ENCODE data around the gene NPVF. TPM values are rescaled to one million over a fixed set of nuclear protein-coding genes. Genes with fewer than 3 reads are reported as not detected.

NPVF gene
- total and polyA plus RNA-seq, 2 of the 8 experiments (the other 6 are each of a cell fraction or from before 2014, with no cell fraction given) = not detected

DNA sequence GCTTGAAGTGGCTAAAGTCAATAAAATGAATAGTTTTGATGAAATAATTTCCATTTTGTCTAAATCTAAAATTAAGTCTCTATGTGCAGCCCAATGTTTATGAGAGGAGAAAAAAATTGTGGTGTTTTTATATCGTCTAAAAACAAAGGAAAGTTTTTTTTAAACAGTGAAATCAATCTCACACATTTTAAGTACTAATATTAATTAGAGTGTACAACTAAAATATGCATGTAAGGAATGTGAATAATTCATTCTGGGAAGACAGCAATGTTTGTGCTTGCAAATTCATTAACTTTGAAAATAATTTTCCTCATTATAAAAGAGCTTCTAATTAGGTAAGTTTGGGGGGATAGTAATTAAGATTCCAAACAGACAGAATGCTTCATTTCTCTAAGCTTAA, at the start of gene NPVF (continued):
- TF ChIP-seq USF2 (IDR thresholded peaks at IDR 0.05; ENCODE audit: low read length) = no peak

Measured in H1 (cell line).